22Rv1 (cell line): ENCODE measurements around the gene CD53.

Source experiments
- ZFX ChIP-seq: fragments of 450-650 bp; IDR thresholded peaks from 2 replicates; pipeline ENCODE4 v1.6.1; 2017; ENCODE audit warnings: antibody characterized with exemption, borderline replicate concordance
- TF ChIP-seq, protein P1 (sequence below): fragments of 450-650 bp; IDR thresholded peaks from 2 replicates; pipeline ENCODE4 v1.5.1; 2017; ENCODE audit warnings: mild to moderate bottlenecking

DNA sequence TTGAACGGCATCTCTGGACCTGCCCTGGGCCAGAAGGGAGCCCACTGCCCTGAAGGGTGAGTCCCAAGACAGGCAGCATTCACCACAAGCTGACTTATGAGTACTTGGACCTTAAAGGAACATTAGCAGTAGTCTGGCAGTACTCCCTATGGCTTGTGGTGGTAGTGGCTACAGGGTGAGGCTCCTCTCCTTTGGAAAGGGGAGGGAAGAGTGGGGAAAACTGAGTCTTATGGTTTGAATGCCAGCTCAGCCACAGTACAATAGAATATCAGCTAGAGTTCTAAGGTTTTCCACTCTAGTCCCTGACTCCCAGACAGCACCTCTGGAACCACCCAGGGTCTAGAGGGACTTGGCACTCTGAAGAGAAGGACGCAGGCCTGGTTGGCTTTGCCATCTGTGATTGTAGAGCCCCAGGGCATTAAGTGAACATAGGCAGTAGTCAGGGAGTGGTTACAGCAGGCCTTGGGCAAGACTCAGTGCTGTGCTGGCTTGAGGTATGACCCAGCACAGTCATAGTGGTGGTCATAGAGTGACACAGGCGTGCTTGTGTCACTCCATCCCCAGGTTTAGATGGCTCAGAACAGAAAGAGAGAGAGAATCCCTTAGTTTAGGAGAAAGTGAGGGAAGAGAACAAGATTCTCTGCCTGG, 31.0 kb downstream of the CD53 start:
- TF ChIP-seq, protein P1, sequence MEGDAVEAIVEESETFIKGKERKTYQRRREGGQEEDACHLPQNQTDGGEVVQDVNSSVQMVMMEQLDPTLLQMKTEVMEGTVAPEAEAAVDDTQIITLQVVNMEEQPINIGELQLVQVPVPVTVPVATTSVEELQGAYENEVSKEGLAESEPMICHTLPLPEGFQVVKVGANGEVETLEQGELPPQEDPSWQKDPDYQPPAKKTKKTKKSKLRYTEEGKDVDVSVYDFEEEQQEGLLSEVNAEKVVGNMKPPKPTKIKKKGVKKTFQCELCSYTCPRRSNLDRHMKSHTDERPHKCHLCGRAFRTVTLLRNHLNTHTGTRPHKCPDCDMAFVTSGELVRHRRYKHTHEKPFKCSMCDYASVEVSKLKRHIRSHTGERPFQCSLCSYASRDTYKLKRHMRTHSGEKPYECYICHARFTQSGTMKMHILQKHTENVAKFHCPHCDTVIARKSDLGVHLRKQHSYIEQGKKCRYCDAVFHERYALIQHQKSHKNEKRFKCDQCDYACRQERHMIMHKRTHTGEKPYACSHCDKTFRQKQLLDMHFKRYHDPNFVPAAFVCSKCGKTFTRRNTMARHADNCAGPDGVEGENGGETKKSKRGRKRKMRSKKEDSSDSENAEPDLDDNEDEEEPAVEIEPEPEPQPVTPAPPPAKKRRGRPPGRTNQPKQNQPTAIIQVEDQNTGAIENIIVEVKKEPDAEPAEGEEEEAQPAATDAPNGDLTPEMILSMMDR: no peak
- TF ChIP-seq ZFX: no peak
